ENCODE measurements around the gene SDHA.
A peak's percentile ranks its signal among the peaks of the same experiment; 100 is the strongest.
"Not testable (repeated sequence)": the region's sequence is repeated elsewhere in the genome, so short reads cannot be mapped to it uniquely, and the experiment has no call there.

The SDHA gene

DNA sequence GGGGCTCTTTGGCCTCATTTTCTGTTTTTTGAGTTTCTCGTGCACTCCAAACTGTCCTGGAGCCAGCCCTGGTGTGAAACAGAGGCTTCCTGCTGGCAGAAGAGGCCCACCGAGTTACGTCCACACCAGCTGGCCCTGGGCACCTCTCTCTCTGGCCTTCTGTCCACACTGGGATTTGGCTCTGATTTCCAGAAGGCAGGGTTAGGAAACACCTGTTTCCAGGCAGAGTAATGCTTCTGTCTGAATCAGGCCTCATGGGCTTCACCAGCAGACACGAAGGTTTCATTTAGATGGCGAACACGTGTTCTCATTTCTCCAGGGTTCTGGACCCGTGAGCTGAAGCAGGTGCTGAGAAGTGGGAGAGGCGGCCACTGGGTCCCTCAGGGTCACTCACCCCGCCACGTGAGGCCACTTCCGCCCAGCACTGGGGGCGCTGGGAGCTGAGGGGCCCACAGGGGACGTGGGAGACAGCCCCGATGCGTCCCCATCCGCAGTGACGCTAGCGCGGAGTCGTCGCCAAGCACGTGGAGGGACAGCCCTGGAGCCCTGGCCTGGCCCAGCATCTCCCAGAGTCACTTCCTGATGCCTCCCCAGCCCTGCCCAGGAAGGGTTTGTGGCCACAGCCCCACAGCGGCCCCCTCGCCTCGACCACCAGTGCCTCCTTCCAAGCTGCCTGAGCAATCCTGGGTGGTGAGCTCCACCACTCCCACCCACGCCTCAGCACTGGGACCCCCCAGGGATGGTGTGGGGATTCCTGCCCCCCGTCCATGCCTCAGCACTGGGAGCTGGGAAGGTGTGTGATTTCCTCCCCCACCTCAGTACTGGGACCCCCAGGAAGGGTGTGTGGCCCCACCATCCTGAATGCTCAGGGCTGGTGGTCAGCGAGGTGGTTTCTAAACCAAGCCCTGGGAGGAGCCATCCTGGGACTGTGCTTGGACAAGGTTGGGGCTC is 31.8 kb upstream of the SDHA start:
- DNase-seq = no peak

GRCh38 chr5:187042-187431 is 31.1 kb upstream of the SDHA start:
- DNase-seq = no peak

GRCh38 chr5:187617-188451 is 30.3 kb upstream of the SDHA start:
- no peak for DNase-seq

GRCh38 chr5:188488-189481 is 29.3 kb upstream of the SDHA start:
- DNase-seq = peak; percentile 90

- DNase-seq = no peak
These were observed 28.6 kb upstream of the SDHA start for GRCh38 chr5:189486-189885.

DNA sequence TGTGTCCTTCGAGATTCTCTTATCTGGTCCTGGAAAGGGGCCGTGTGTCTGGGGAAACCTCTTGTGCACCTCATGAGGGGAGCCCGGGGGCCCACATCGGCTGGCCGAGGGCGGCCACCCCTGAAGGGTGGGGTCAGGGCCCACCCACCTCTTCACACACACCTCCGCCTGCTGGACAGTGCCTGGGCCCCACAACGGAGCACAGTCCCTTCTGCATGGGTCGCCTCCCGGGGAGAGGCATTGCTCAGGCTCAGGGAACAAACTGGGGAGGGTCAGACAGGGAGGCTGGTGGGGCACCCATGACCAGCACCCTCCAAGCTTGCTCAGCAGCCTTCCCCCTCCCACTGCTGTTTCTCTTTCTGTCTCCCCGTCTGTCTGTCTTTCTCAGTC is 28.1 kb upstream of the SDHA start:
- DNase-seq = no peak

DNA sequence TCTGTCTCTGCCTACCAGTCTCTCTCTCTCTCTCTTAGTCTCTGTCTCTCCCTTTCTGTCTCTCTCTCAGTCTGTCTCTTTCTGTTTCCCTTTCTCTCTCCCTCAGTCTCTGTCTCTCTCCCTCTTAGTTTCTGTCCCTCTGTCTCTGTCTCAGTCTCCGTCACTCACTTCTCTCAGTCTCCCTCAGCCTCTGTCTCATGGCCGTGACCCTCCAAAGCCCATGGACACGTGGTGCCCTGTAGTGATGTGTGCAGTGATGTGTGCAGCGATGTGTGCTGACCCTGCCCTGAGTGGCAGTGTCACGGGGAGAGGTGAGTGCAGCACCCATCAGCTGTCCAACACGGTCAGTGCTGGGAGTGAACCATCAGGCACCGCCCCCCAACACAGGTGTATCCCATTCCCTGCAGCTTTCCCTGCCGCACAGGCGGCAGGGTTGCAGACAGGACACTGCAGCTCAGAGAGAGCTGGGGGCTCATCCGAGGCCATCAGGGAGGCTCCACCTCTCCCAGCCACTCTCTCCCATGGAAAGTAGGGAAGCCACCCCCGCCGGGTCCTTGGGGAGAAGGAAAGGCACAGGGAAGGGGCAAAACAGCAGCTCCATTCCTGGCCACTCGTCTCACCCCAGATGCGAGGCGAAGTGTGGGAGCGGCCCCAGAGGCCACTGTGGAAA is 27.6 kb upstream of the SDHA start:
- DNase-seq = no peak

- peak; percentile 34 for DNase-seq
These were observed 26.8 kb upstream of the SDHA start, which contains the start of gene LRRC14B for GRCh38 chr5:191036-191948. Gene LRRC14B, plus strand, starts transcription at chr5:191495. Its CDS starts 44 bp downstream, at chr5:191539.

GRCh38 chr5:191949-192690 is 26.0 kb upstream of the SDHA start:
- no peak for DNase-seq

GRCh38 chr5:192691-192969 is 25.5 kb upstream of the SDHA start:
- no peak for DNase-seq

- no peak for DNase-seq
These were observed 24.9 kb upstream of the SDHA start for GRCh38 chr5:192970-193831.

DNA sequence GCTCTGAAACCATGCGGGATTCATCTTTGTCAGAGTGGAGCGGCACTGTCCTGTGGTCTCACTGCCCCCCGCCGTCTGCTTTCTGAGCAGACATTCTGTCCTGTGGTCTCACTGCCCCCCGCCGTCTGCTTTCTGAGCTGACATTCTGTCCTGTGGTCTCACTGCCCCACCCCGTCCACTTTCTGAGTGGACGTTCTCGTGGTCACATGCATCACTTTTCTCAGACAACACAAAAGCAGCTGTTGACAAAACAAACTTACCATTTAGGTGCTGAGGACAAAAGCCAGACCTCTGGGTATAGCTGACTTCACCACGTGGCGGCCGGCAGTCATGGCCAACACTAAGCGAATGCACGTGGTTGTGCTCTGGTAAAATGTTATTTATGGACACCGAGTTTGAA is 24.0 kb upstream of the SDHA start:
- no peak for DNase-seq

DNA sequence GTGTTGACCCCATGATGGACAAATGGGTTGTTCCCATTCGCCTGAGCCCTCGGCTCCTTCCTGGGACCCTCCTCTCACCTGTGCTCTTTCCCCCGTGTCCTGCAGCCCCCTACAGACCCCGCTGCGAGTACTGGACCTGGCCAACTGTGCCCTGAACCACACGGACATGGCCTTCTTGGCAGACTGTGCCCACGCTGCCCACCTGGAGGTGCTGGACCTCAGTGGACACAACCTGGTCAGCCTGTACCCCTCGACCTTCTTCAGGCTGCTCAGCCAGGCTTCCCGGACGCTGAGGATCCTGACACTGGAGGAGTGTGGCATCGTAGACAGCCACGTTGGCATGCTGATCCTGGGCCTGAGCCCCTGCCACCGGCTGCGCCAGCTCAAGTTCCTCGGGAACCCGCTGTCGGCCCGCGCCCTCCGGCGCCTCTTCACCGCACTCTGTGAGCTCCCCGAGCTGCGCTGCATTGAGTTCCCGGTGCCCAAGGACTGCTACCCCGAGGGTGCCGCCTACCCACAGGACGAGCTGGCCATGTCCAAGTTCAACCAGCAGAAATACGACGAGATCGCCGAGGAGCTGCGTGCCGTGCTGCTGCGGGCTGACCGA is 23.4 kb upstream of the SDHA start:
- no peak for DNase-seq

- no peak for DNase-seq
These were observed 22.5 kb upstream of the SDHA start for GRCh38 chr5:195401-196160.

DNA sequence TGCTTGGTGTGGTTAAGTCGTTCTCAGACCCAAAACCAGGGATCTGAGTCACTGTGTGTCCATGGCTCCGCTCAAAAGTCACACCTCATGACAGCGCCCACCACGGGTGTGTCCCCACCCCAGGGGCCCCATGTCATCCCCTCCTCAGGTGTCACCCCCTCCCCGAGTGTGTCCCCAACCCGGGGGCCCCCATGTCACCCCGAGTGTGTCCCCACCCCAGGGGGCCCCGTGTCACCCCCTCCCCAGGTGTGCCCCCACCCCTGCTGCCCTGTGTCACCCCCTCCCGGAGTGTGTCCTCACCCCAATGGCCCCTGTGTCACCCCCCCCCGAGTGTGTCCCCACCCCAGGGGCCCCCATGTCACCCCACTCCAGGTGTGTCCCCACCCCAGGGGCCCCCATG is 21.8 kb upstream of the SDHA start:
- DNase-seq = no peak

GRCh38 chr5:197031-197430 is 21.1 kb upstream of the SDHA start:
- not testable (repeated sequence) for DNase-seq

- no peak for DNase-seq
These were observed 20.1 kb upstream of the SDHA start for GRCh38 chr5:197892-198489.

Data from NCI-H1694 (cell line).